K562 (cell line): Measurements from ENCODE around the gene UNKL. TPM values are rescaled to one million over a fixed set of nuclear protein-coding genes. Genes with fewer than 3 reads are reported as not detected.

Experiments used
- CBX1 ChIP-seq: sonication (generic); IDR thresholded peaks from 2 replicates; pipeline ENCODE4 v1.6.1; 2016; ENCODE audit warnings: antibody characterized with exemption, low read depth, mild to moderate bottlenecking
- CGGBP1 ChIP-seq: fragments of 250-450 bp; sonication (Bioruptor Pico); IDR thresholded peaks from 2 replicates; pipeline ENCODE4 v1.9.0; 2021; ENCODE audit warnings: mild to moderate bottlenecking
- FOXA1 ChIP-seq: fragments of 450-650 bp; IDR thresholded peaks from 2 replicates; pipeline ENCODE4 v1.6.1; 2016; ENCODE audit warnings: mild to moderate bottlenecking, borderline replicate concordance
- GTF2E2 ChIP-seq: fragments of 200-800 bp; sonication (Bioruptor generic); IDR thresholded peaks from 2 replicates; pipeline ENCODE4 v1.6.1; 2016; ENCODE audit warnings: missing genetic modification characterization, missing compliant biosample characterization
- HES1 ChIP-seq: fragments of 450-650 bp; IDR thresholded peaks from 2 replicates; pipeline ENCODE4 v1.6.1; 2016; ENCODE audit warnings: low read depth, mild to moderate bottlenecking, moderate library complexity
- KAT7 ChIP-seq: sonication (generic); formaldehyde crosslinking; IDR thresholded peaks from 2 replicates; pipeline ENCODE4 v1.8.0; 2022; ENCODE audit warnings: missing genetic modification reagents, mild to moderate bottlenecking, borderline replicate concordance
- MYBL2 ChIP-seq, 2 experiments: fragments of 450-650 bp in 1 of 2; sonication (generic) in 1 of 2; formaldehyde crosslinking in 1 of 2; IDR thresholded peaks; 2 replicates each; pipeline versions ENCODE4 v1.6.1 to v1.8.1; 2017 to 2022; ENCODE audit warnings: borderline replicate concordance in 1 of 2, inconsistent platforms in 1 of 2, low read depth in 1 of 2, mild to moderate bottlenecking in 1 of 2, missing genetic modification reagents in 1 of 2, moderate library complexity in 1 of 2
- SAFB ChIP-seq: fragments of 200-400 bp; formaldehyde crosslinking; IDR thresholded peaks from 2 replicates; pipeline ENCODE4 v1.6.1; 2017; ENCODE audit warnings: low read depth, low read length, borderline replicate concordance
- SAP30 ChIP-seq: fragments of 200-600 bp; sonication (generic); IDR thresholded peaks from 2 replicates; pipeline ENCODE4 v1.6.1; 2012; ENCODE audit warnings: borderline replicate concordance, low read depth, mild to moderate bottlenecking, moderate library complexity, low read length, control low read depth, inconsistent platforms; ENCODE audit not compliant: insufficient read depth, poor library complexity, severe bottlenecking
- SP2 ChIP-seq: IDR thresholded peaks from 2 replicates; pipeline ENCODE4 v1.6.1; 2011; ENCODE audit warnings: mild to moderate bottlenecking, low read depth, low read length, moderate library complexity; ENCODE audit not compliant: poor library complexity, severe bottlenecking; ENCODE audit errors: extremely low read depth
- TAF1 ChIP-seq: IDR thresholded peaks from 2 replicates; pipeline ENCODE4 v1.6.1; 2011; ENCODE audit warnings: mild to moderate bottlenecking, low read length, moderate library complexity; ENCODE audit not compliant: insufficient read depth, control insufficient read depth, severe bottlenecking; ENCODE audit errors: extremely low read depth
- TBL1XR1 ChIP-seq, 2 experiments: IDR thresholded peaks; 2 replicates each; pipeline ENCODE4 v1.6.1; 2012; ENCODE audit warnings: improper control_type of control experiment in 2 of 2, low read length in 2 of 2, mild to moderate bottlenecking in 1 of 2
- U2AF1 ChIP-seq: fragments of 200-400 bp; formaldehyde crosslinking; optimal IDR thresholded peaks from 2 replicates; pipeline ENCODE3; 2017; ENCODE audit warnings: mild to moderate bottlenecking, low read depth, low read length, moderate library complexity
- ZBTB1 ChIP-seq: sonication (generic); formaldehyde crosslinking; IDR thresholded peaks from 2 replicates; pipeline ENCODE4 v1.8.1; 2023; ENCODE audit warnings: missing genetic modification reagents, low read depth, mild to moderate bottlenecking, borderline replicate concordance
- ZNF212 ChIP-seq: fragments of 450-650 bp; formaldehyde crosslinking; IDR thresholded peaks from 2 replicates; pipeline ENCODE4 v1.4.0; 2020; ENCODE audit warnings: mild to moderate bottlenecking
- ZNF24 ChIP-seq: fragments of 450-650 bp; IDR thresholded peaks from 2 replicates; pipeline ENCODE4 v1.6.1; 2016
- ZNF668 ChIP-seq: fragments of 250-450 bp; sonication (Bioruptor Pico); IDR thresholded peaks from 2 replicates; pipeline ENCODE4 v1.8.0; 2022; ENCODE audit warnings: mild to moderate bottlenecking, inconsistent platforms
- ZNF830 ChIP-seq: fragments of 250-450 bp; sonication (Bioruptor Pico); IDR thresholded peaks from 2 replicates; pipeline ENCODE4 v1.5.0; 2021; ENCODE audit warnings: mild to moderate bottlenecking
- polyA plus RNA-seq, 8 experiments: library from polyadenylated mRNA; depleted of rRNA in 4 of 8; stranded (reverse) in 5 of 8; unstranded in 3 of 8; fragments of >200 nt; fragmentation: Nextera tagmentation in 2 of 8; fragmentation: Illumina TruSeq in 1 of 8; extraction: Ambion mirVana in 2 of 8; extraction: Trizol in 1 of 8; gene quantifications; 2 replicates each; pipeline versions ENCODE4 v1.2.1 to v1.2.3, GENCODE V29; 2011 to 2014; ENCODE audit warnings: inconsistent platforms in 1 of 8, missing spikeins in 1 of 8
- total RNA-seq, 7 experiments: library from RNA; depleted of rRNA in 6 of 7; stranded (reverse); fragments of >200 nt in 6 of 7; fragmentation: Illumina TruSeq in 2 of 7; extraction: Trizol in 2 of 7; gene quantifications; 2 replicates each; pipeline versions ENCODE4 v1.2.1 to v1.2.3, GENCODE V29; 2011 to 2021; ENCODE audit warnings: low replicate concordance in 1 of 7
- TF ChIP-seq, protein P1 (sequence below): fragments of 450-650 bp; IDR thresholded peaks from 2 replicates; pipeline ENCODE4 v1.6.1; 2018; ENCODE audit warnings: mild to moderate bottlenecking, low read depth; ENCODE audit not compliant: partially characterized antibody
- TF ChIP-seq, protein P2 (sequence below): sonication (generic); formaldehyde crosslinking; IDR thresholded peaks from 2 replicates; pipeline ENCODE4 v1.8.1; 2023; ENCODE audit warnings: mild to moderate bottlenecking, missing genetic modification reagents
- TF ChIP-seq, protein P3 (sequence below): fragments of 250-450 bp; sonication (Bioruptor Pico); IDR thresholded peaks from 2 replicates; pipeline ENCODE4 v1.5.0; 2021

Gene UNKL
- total and polyA plus RNA-seq, 9 of the 15 experiments (the other 6 are each of a cell fraction or from before 2014, with no cell fraction given), result 0.37 to 30.2 (median 5.1) TPM

GRCh38 chr16:1379304-1380076 lies 35.0 kb downstream of the UNKL start (continued):
- no peak for TF ChIP-seq ZNF668 (CRISPR knock-in tag)
- TF ChIP-seq TBL1XR1 (IDR thresholded peaks at IDR 0.05; ENCODE audit: low read length in 2 of 2), result no peak
- 0 out of 2 replicates have a peak, but pooled peaks have one; percentile 6 for TF ChIP-seq SAFB
- TF ChIP-seq, protein P1, sequence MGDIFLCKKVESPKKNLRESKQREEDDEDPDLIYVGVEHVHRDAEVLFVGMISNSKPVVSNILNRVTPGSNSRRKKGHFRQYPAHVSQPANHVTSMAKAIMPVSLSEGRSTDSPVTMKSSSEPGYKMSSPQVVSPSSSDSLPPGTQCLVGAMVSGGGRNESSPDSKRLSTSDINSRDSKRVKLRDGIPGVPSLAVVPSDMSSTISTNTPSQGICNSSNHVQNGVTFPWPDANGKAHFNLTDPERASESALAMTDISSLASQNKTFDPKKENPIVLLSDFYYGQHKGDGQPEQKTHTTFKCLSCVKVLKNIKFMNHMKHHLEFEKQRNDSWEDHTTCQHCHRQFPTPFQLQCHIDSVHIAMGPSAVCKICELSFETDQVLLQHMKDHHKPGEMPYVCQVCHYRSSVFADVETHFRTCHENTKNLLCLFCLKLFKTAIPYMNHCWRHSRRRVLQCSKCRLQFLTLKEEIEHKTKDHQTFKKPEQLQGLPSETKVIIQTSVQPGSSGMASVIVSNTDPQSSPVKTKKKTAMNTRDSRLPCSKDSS, result no peak
- 0 out of 2 replicates have a peak, but pooled peaks have one; percentile 38 for TF ChIP-seq ZBTB1 (CRISPR knock-in tag)
- TF ChIP-seq ZNF212, result no peak
- TF ChIP-seq CGGBP1, result no peak
- TF ChIP-seq ZNF24, result no peak
- TF ChIP-seq MYBL2 (IDR thresholded peaks at IDR 0.05; ENCODE audit: low read depth), result no peak
- no peak for TF ChIP-seq MYBL2 (CRISPR knock-in tag; IDR thresholded peaks at IDR 0.05; ENCODE audit: borderline replicate concordance)
- TF ChIP-seq, protein P2, sequence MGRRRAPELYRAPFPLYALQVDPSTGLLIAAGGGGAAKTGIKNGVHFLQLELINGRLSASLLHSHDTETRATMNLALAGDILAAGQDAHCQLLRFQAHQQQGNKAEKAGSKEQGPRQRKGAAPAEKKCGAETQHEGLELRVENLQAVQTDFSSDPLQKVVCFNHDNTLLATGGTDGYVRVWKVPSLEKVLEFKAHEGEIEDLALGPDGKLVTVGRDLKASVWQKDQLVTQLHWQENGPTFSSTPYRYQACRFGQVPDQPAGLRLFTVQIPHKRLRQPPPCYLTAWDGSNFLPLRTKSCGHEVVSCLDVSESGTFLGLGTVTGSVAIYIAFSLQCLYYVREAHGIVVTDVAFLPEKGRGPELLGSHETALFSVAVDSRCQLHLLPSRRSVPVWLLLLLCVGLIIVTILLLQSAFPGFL (CRISPR knock-in tag), result 0 out of 2 replicates have a peak, but pooled peaks have one; percentile 85
- TF ChIP-seq, protein P3, sequence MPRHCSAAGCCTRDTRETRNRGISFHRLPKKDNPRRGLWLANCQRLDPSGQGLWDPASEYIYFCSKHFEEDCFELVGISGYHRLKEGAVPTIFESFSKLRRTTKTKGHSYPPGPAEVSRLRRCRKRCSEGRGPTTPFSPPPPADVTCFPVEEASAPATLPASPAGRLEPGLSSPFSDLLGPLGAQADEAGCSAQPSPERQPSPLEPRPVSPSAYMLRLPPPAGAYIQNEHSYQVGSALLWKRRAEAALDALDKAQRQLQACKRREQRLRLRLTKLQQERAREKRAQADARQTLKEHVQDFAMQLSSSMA (CRISPR knock-in tag), result no peak
- peak; percentile 83 for TF ChIP-seq U2AF1
- TF ChIP-seq SP2, result no peak
- TF ChIP-seq ZNF830 (CRISPR knock-in tag), result no peak
- peak; percentile 47 for TF ChIP-seq TAF1
- peak; percentile 74 for TF ChIP-seq HES1
- TF ChIP-seq FOXA1, result no peak
- peak; percentile 26; the same call in 1 of the 2 replicates for TF ChIP-seq CBX1
- peak; percentile 62 for TF ChIP-seq SAP30
- TF ChIP-seq KAT7, result peak; percentile 67; the same call in 1 of the 2 replicates
- peak; percentile 69; the same call in 1 of the 2 replicates for TF ChIP-seq GTF2E2 (tag)
